D721Med (cell line): ENCODE data around the gene CEACAM3.

ENCODE experiments used
- DNase-seq: peaks from one replicate; pipeline ENCODE4 v3.0.0; 2011; ENCODE audit warnings: low spot score; ENCODE audit not compliant: insufficient read length
- FAIRE-seq: peaks from 2 replicates; lab custom pipeline; 2011; peaks lifted over from hg19 to GRCh38; lab: Jason Lieb, UNC
- CTCF ChIP-seq: IDR thresholded peaks from 2 replicates; pipeline ENCODE4 v1.5.1; 2012; ENCODE audit warnings: mild to moderate bottlenecking, control low read depth; ENCODE audit not compliant: insufficient read depth; ENCODE audit errors: missing control alignments

The CEACAM3 gene

DNA sequence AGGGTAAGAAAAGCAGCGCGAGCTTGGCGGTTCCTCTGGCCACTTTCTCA is 48.4 kb downstream of the CEACAM3 start, which contains the start of gene DMRTC2:
DMRTC2 (plus strand) TSS at position 42 of the 50 bp plus-strand sequence. CDS start 2,387 bp downstream, outside the sequence.
- DNase-seq = no peak
- TF ChIP-seq CTCF = no peak
- FAIRE-seq = no peak

GRCh38 chr19:41845051-41845590 is 48.7 kb downstream of the CEACAM3 start:
- TF ChIP-seq CTCF = no peak
- no peak for DNase-seq
- FAIRE-seq = no peak

- no peak for DNase-seq
- no peak for TF ChIP-seq CTCF
- no peak for FAIRE-seq
Observed at GRCh38 chr19:41847351-41848105, 51.1 kb downstream of the CEACAM3 start.

DNA sequence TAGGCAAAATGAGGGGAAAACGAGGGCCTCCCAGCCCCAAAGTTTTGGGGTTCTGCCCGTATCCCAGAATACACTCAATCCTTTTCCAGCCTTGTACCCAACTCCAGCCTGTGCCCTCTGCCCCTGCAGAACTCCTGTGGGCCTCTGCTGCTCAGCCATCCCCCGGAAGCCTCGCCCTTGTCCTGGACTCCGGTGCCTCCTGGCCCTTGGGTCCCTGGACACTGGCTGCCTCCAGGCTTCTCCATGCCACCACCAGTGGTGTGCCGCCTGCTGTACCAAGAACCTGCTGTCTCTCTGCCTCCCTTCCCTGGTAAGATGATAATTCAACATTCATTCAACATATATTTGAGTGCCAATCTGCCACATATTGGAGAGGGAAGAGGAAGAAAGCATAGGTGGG is 52.3 kb downstream of the CEACAM3 start:
- no peak for TF ChIP-seq CTCF
- DNase-seq = no peak
- FAIRE-seq = no peak

DNA sequence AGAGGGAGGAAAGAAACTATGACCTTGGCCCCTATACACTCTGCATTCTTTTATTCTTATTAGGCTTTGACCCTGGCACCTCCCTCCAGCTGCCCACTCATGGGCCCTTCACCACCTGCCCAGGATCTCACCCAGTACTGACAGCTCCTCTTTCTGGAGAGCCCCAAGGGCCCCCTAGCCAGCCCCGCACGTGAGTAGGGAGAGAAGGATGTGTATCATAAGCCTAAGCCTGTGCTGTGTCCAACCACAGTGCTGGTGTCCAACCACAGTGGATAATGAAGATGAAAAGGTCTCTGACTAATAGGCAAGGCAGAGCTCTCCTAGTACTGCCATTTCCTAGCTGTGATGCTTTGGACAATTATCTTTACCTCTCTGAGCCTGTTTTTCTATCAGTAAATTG is 52.7 kb downstream of the CEACAM3 start:
- DNase-seq (no peak), FAIRE-seq (no peak)
- TF ChIP-seq CTCF = no peak

- TF ChIP-seq CTCF = no peak
- FAIRE-seq (no peak), DNase-seq (no peak)
Observed at GRCh38 chr19:41850381-41850780, 54.0 kb downstream of the CEACAM3 start.

DNA sequence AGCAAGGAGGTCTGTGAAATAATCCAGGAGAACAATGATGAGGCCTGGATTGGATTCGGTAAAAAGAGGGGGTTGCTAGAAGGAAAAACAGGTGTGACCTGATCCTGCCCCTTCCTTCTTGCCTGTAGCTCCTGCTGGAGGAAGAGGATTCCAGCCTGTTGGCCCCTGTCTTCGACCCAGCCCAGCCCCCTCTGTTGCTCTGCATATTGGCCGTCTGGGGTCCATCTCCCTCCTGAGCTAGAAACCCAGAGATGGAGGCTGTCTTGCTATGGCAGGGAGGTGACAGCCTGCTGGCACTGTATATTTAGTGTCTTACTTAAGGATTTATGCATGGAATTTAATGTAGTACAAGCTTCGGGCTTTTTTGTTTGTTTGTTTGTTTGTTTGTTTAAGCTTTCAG is 55.1 kb downstream of the CEACAM3 start:
- DNase-seq (no peak), FAIRE-seq (no peak)
- TF ChIP-seq CTCF = no peak
